Testis (tissue), 3 donors: Measurements from ENCODE around the gene KHDRBS2. TPM values are rescaled to one million over a fixed set of nuclear protein-coding genes. Genes with fewer than 3 reads are reported as not detected.

ENCODE experiments used
- DNase-seq: peaks from one replicate; pipeline ENCODE4 v3.0.0-alpha.2; 2019
- H3K27ac ChIP-seq, 2 donors: fragments of 200-600 bp; sonication (generic); one replicate each; pipeline ENCODE4 v1.5.1; 2019
- H3K27me3 ChIP-seq: fragments of 200-600 bp; sonication (generic); one replicate; pipeline ENCODE4 v1.5.1; 2019
- H3K36me3 ChIP-seq: fragments of 200-600 bp; sonication (generic); one replicate; pipeline ENCODE4 v1.5.1; 2017; ENCODE audit warnings: low read depth; ENCODE audit errors: missing control alignments
- H3K4me1 ChIP-seq: fragments of 200-600 bp; sonication (generic); one replicate; pipeline ENCODE4 v1.5.1; 2019
- H3K4me3 ChIP-seq, 2 donors: fragments of 200-600 bp; sonication (generic); one replicate each; pipeline ENCODE4 v1.5.1; 2017 to 2019
- H3K9me3 ChIP-seq: fragments of 200-600 bp; sonication (generic); one replicate; pipeline ENCODE4 v1.5.1; 2017
- CTCF ChIP-seq, 3 experiments: fragments of 450-650 bp in 2 of 3; fragments of 200-600 bp in 1 of 3; sonication (generic) in 1 of 3; IDR thresholded peaks; one replicate each; pipeline ENCODE4 v1.5.1; 2016 to 2019; ENCODE audit warnings: antibody characterized with exemption in 3 of 3, mild to moderate bottlenecking in 2 of 3, moderate library complexity in 1 of 3
- POLR2A ChIP-seq: fragments of 450-650 bp; IDR thresholded peaks from one replicate; pipeline ENCODE4 v1.6.1; 2017; ENCODE audit warnings: antibody characterized with exemption, mild to moderate bottlenecking, moderate library complexity
- WGBS, 2 donors: methylation state at CpG; one replicate each; pipeline ENCODE4 v1.1.5; 2018; 5-methylcytosine and 5-hydroxymethylcytosine counted together
- intact Hi-C: fragments of 100-400 bp; cut with DNase I; formaldehyde crosslinking; loops from one replicate; pipeline ENCODE4 v1.15.1; 2023; ENCODE audit warnings: low total_unique reads
- polyA plus RNA-seq: library from polyadenylated mRNA; stranded (reverse); fragments of 350-450 nt; fragmentation: Illumina TruSeq; extraction: RNeasy Lipid Tissue Mini Kit (QIAGEN cat#74804); gene quantifications from one replicate; pipeline ENCODE4 v1.2.3, GENCODE V29; 2014; ENCODE audit warnings: low read depth, low replicate concordance; ENCODE audit not compliant: insufficient read depth
- total RNA-seq, 2 donors: library from RNA; depleted of rRNA; stranded (reverse); fragments of >200 nt; gene quantifications; one replicate each; pipeline ENCODE4 v1.2.3, GENCODE V29; 2016

The KHDRBS2 gene
- total and polyA plus RNA-seq, 3 donors from 2014 or later: 0.26 to 2.0 (median 1.8) TPM

GRCh38 chr6:62146954-62147853 lies 138.8 kb downstream of the KHDRBS2 start:
- TF ChIP-seq CTCF (IDR thresholded peaks at IDR 0.05) (no peak), POLR2A (no peak)
- H3K27ac ChIP-seq: no peak overlapping the region
- no peaks in the 10 kb centered on the region for H3K36me3 ChIP-seq
- DNase-seq: no peak
- no peaks in the 10 kb centered on the region for H3K4me1 ChIP-seq
- no peaks in the 10 kb centered on the region for H3K27me3 ChIP-seq
- H3K4me3 ChIP-seq: no peak overlapping the region
- intact Hi-C loops: no loop called here
- H3K9me3 ChIP-seq: no peaks in the 10 kb centered on the region
- 30 to 36% methylated on average over 4 of the region's 4 CpGs for WGBS, 2 donors

GRCh38 chr6:62129127-62129526 lies 156.9 kb downstream of the KHDRBS2 start:
- 55 to 67% methylated on average over 1 of the region's 1 CpG for WGBS, 2 donors
- no peaks in the 10 kb centered on the region for H3K9me3 ChIP-seq
- H3K27ac ChIP-seq: no peak overlapping the region
- no peaks in the 10 kb centered on the region for H3K4me1 ChIP-seq
- H3K27me3 ChIP-seq: no peaks in the 10 kb centered on the region
- H3K4me3 ChIP-seq: no peak overlapping the region
- intact Hi-C loops: no loop called here
- TF ChIP-seq POLR2A: no peak
- TF ChIP-seq CTCF (IDR thresholded peaks at IDR 0.05): no peak
- no peaks in the 10 kb centered on the region for H3K36me3 ChIP-seq
- DNase-seq: no peak

GRCh38 chr6:62119401-62119800 lies 166.6 kb downstream of the KHDRBS2 start:
- 40 to 81% methylated on average over 1 of the region's 1 CpG for WGBS, 2 donors
- H3K4me1 ChIP-seq: no peaks in the 10 kb centered on the region
- H3K36me3 ChIP-seq: no peaks in the 10 kb centered on the region
- intact Hi-C loops: no loop called here
- H3K4me3 ChIP-seq: no peak overlapping the region
- no peak overlapping the region for H3K27ac ChIP-seq
- TF ChIP-seq POLR2A: no peak
- TF ChIP-seq CTCF (IDR thresholded peaks at IDR 0.05): no peak
- no peaks in the 10 kb centered on the region for H3K9me3 ChIP-seq
- no peaks in the 10 kb centered on the region for H3K27me3 ChIP-seq
- DNase-seq: no peak

- no peaks in the 10 kb centered on the region for H3K4me1 ChIP-seq
- intact Hi-C loops: no loop called here
- no peaks in the 10 kb centered on the region for H3K9me3 ChIP-seq
- H3K27ac ChIP-seq: no peak overlapping the region
- no peaks in the 10 kb centered on the region for H3K36me3 ChIP-seq
- no peak overlapping the region for H3K4me3 ChIP-seq
- no peak for TF ChIP-seq CTCF (IDR thresholded peaks at IDR 0.05)
- TF ChIP-seq POLR2A: no peak
- WGBS, 2 donors: 88 to 96% methylated on average over 3 to 8 of the region's 8 CpGs
- DNase-seq: no peak
- no peaks in the 10 kb centered on the region for H3K27me3 ChIP-seq
These were observed 182.7 kb downstream of the KHDRBS2 start for GRCh38 chr6:62103186-62103859.
